ENCODE results near the gene PALMD.
A peak's percentile ranks its signal among the peaks of the same experiment; 100 is the strongest.

PALMD gene

GRCh38 chr1:99645699-99646531 lies at the start of gene PALMD:
Gene PALMD (plus strand): TSS chr1:99646113. CDS start chr1:99646318, 205 bp downstream.
- Histone ChIP-seq H3K27me3 (no peaks in the 10 kb centered on the region), H3K4me1 (peaks cover 0 to 13% (median 0%) of the 10 kb centered on the region in 4 donors), H3K36me3 (no peaks in the 10 kb centered on the region), H3K9me3 (no peaks in the 10 kb centered on the region), H3K27ac (peak within 1 kb of the TSS in 1 of 2 donors; percentile 25), H3K4me3 (peak within 1 kb of the TSS; percentile 24 to 29)
- TF ChIP-seq, protein P1, sequence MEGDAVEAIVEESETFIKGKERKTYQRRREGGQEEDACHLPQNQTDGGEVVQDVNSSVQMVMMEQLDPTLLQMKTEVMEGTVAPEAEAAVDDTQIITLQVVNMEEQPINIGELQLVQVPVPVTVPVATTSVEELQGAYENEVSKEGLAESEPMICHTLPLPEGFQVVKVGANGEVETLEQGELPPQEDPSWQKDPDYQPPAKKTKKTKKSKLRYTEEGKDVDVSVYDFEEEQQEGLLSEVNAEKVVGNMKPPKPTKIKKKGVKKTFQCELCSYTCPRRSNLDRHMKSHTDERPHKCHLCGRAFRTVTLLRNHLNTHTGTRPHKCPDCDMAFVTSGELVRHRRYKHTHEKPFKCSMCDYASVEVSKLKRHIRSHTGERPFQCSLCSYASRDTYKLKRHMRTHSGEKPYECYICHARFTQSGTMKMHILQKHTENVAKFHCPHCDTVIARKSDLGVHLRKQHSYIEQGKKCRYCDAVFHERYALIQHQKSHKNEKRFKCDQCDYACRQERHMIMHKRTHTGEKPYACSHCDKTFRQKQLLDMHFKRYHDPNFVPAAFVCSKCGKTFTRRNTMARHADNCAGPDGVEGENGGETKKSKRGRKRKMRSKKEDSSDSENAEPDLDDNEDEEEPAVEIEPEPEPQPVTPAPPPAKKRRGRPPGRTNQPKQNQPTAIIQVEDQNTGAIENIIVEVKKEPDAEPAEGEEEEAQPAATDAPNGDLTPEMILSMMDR (IDR thresholded peaks at IDR 0.05), result no peak
- DNase-seq, result peak in 1 of 2 donors; percentile 30
- intact Hi-C loops (cut with DNase I; ENCODE audit: low total_unique reads), result no loop called here

- H3K27ac ChIP-seq, result no peak overlapping the region
- intact Hi-C loops (cut with DNase I; ENCODE audit: low total_unique reads), result no loop called here
- no peak for DNase-seq
Measured at GRCh38 chr1:99598738-99599411, 47.0 kb upstream of the PALMD start.

DNA sequence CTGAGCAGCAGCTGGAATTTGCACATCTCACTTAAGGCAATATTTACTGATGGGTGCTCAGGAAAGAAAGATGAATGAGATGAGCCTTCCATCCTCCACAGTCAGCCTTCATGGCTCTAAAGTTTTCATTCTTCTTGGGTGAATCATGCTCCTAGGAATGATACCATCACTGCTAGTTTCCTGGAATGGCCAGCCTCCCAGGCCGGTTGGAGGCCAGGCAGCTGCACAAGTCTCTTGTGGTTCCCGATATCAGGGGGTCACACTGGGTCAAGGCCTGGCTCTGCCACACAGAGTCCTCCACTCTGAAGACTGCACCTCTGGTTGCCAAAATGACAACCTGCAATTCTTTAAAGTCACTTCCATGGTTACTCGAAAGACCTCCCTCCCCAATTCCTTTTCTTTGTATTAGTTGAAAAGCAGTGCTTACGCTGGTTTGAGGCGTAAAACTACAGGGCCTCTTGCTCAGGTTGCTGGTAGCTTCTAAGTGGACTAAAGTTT lies 46.2 kb upstream of the PALMD start:
- TF ChIP-seq, protein P1 (IDR thresholded peaks at IDR 0.05), result no peak
- H3K27ac ChIP-seq, result no peak overlapping the region
- DNase-seq, result no peak
- no peaks in the 10 kb centered on the region for H3K4me1 ChIP-seq
- intact Hi-C loops (cut with DNase I; ENCODE audit: low total_unique reads), result no loop called here
- H3K36me3 ChIP-seq, result no peaks in the 10 kb centered on the region
- no peaks in the 10 kb centered on the region for H3K27me3 ChIP-seq
- no peaks in the 10 kb centered on the region for H3K9me3 ChIP-seq
- H3K4me3 ChIP-seq, result no peak overlapping the region

More at GRCh38 chr1:99598738-99599411, 47.0 kb upstream of the PALMD start:
- Histone ChIP-seq H3K27me3 (no peaks in the 10 kb centered on the region), H3K4me3 (no peak overlapping the region), H3K36me3 (no peaks in the 10 kb centered on the region), H3K4me1 (no peaks in the 10 kb centered on the region), H3K9me3 (no peaks in the 10 kb centered on the region)
- TF ChIP-seq, protein P1 (IDR thresholded peaks at IDR 0.05), result no peak

DNA sequence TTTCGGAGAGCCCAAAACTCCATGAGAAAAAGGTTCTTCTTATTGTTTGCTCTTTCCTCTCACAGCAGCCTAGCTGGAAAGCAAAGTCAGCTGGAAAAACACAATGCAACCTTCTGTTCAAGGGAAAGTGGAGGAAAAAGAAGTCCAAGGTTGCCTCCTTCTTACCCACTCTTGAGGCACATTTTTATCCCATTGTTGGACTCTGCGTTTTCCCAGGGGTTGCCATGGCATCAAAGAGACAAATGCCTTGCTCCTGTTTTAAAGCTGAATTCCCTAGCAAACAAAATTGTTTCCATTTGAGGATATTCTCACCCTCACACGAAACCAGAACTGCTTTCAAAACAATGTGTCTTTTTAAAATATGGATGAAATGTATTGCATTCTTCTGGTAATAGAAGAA lies 45.1 kb upstream of the PALMD start:
- intact Hi-C loops (cut with DNase I; ENCODE audit: low total_unique reads), result no loop called here
- no peak for DNase-seq

DNA sequence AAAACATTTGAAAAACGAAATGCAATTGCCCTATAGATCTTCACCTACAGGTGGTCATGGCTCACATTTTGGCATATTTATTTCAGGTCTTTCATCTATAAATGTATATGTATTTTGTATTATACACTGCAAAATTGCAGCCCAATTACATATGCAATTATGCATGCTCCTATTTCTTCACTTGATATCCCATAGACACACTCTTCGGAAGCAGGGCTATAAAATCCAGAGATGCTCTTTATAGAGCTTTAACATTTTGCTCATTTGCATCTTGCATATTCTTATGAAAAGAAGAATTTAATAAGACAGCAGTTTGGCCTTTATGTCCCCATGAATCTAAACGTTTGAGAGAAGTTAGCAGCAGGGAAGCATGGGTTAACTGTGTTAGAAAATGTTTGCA lies 44.7 kb upstream of the PALMD start:
- no peaks in the 10 kb centered on the region for H3K9me3 ChIP-seq
- TF ChIP-seq, protein P1 (IDR thresholded peaks at IDR 0.05), result no peak
- intact Hi-C loops (cut with DNase I; ENCODE audit: low total_unique reads), result no loop called here
- H3K4me3 ChIP-seq, result no peak overlapping the region
- no peak for DNase-seq
- H3K27me3 ChIP-seq, result no peaks in the 10 kb centered on the region
- H3K4me1 ChIP-seq, result no peaks in the 10 kb centered on the region
- no peak overlapping the region for H3K27ac ChIP-seq
- no peaks in the 10 kb centered on the region for H3K36me3 ChIP-seq

More for the DNA sequence above, 45.1 kb upstream of the PALMD start:
- Histone ChIP-seq H3K4me3 (no peak overlapping the region), H3K27ac (no peak overlapping the region), H3K36me3 (no peaks in the 10 kb centered on the region), H3K9me3 (no peaks in the 10 kb centered on the region), H3K27me3 (no peaks in the 10 kb centered on the region), H3K4me1 (no peaks in the 10 kb centered on the region)
- TF ChIP-seq, protein P1 (IDR thresholded peaks at IDR 0.05), result no peak

Data from tibial artery (tissue), 4 donors.